ENCODE results near the gene MRGPRD.
A peak's percentile ranks its signal among the peaks of the same experiment; 100 is the strongest.

The MRGPRD gene

GRCh38 chr11:69010964-69011623, 30.3 kb upstream of the MRGPRD start:
- no peak overlapping the region for H3K4me3 Mint-ChIP-seq
- DNase-seq = peak; percentile 58
- no peaks in the 10 kb centered on the region for H3K36me3 Mint-ChIP-seq (ENCODE audit: low read depth)
- no peaks in the 10 kb centered on the region for H3K9me3 Mint-ChIP-seq
- H3K27me3 Mint-ChIP-seq = peaks cover 60% of the 10 kb centered on the region
- H3K4me1 Mint-ChIP-seq (ENCODE audit: low read depth) = peaks cover 2% of the 10 kb centered on the region
- no peak overlapping the region for H3K27ac Mint-ChIP-seq

GRCh38 chr11:69010361-69010891, 29.6 kb upstream of the MRGPRD start:
- no peaks in the 10 kb centered on the region for H3K36me3 Mint-ChIP-seq (ENCODE audit: low read depth)
- no peak overlapping the region for H3K4me3 Mint-ChIP-seq
- no peak overlapping the region for H3K27ac Mint-ChIP-seq
- H3K4me1 Mint-ChIP-seq (ENCODE audit: low read depth) = peaks cover 2% of the 10 kb centered on the region
- DNase-seq = no peak
- no peaks in the 10 kb centered on the region for H3K9me3 Mint-ChIP-seq
- peaks cover 65% of the 10 kb centered on the region for H3K27me3 Mint-ChIP-seq

- Mint-ChIP-seq H3K4me3 (no peak overlapping the region), H3K4me1 (ENCODE audit: low read depth) (peaks cover 2% of the 10 kb centered on the region), H3K36me3 (ENCODE audit: low read depth) (no peaks in the 10 kb centered on the region), H3K9me3 (no peaks in the 10 kb centered on the region), H3K27me3 (peaks cover 63% of the 10 kb centered on the region), H3K27ac (no peak overlapping the region)
- no peak for DNase-seq
These were observed 28.8 kb upstream of the MRGPRD start for GRCh38 chr11:69009441-69010211.

- Mint-ChIP-seq H3K9me3 (no peaks in the 10 kb centered on the region), H3K27me3 (peaks cover 55% of the 10 kb centered on the region), H3K4me3 (no peak overlapping the region), H3K4me1 (ENCODE audit: low read depth) (peaks cover 2% of the 10 kb centered on the region), H3K36me3 (ENCODE audit: low read depth) (no peaks in the 10 kb centered on the region), H3K27ac (no peak overlapping the region)
- no peak for DNase-seq
These were observed 28.1 kb upstream of the MRGPRD start for GRCh38 chr11:69008737-69009440.

GRCh38 chr11:69007975-69008381, 27.2 kb upstream of the MRGPRD start:
- H3K4me3 Mint-ChIP-seq = no peak overlapping the region
- no peak overlapping the region for H3K27ac Mint-ChIP-seq
- no peaks in the 10 kb centered on the region for H3K36me3 Mint-ChIP-seq (ENCODE audit: low read depth)
- peaks cover 2% of the 10 kb centered on the region for H3K4me1 Mint-ChIP-seq (ENCODE audit: low read depth)
- DNase-seq = no peak
- no peaks in the 10 kb centered on the region for H3K9me3 Mint-ChIP-seq
- H3K27me3 Mint-ChIP-seq = peaks cover 49% of the 10 kb centered on the region

GRCh38 chr11:69006816-69007215, 26.0 kb upstream of the MRGPRD start:
- Mint-ChIP-seq H3K36me3 (ENCODE audit: low read depth) (no peaks in the 10 kb centered on the region), H3K27ac (no peak overlapping the region), H3K9me3 (no peaks in the 10 kb centered on the region), H3K27me3 (peaks cover 38% of the 10 kb centered on the region), H3K4me3 (no peak overlapping the region), H3K4me1 (ENCODE audit: low read depth) (peaks cover 2% of the 10 kb centered on the region)
- no peak for DNase-seq

GRCh38 chr11:69005631-69006368, 25.0 kb upstream of the MRGPRD start:
- no peak for DNase-seq
- H3K27me3 Mint-ChIP-seq = peaks cover 32% of the 10 kb centered on the region
- H3K4me3 Mint-ChIP-seq = no peak overlapping the region
- H3K36me3 Mint-ChIP-seq (ENCODE audit: low read depth) = no peaks in the 10 kb centered on the region
- no peak overlapping the region for H3K27ac Mint-ChIP-seq
- H3K9me3 Mint-ChIP-seq = no peaks in the 10 kb centered on the region
- no peaks in the 10 kb centered on the region for H3K4me1 Mint-ChIP-seq (ENCODE audit: low read depth)

GRCh38 chr11:69005183-69005630, 24.4 kb upstream of the MRGPRD start:
- H3K4me1 Mint-ChIP-seq (ENCODE audit: low read depth) = no peaks in the 10 kb centered on the region
- DNase-seq = no peak
- no peak overlapping the region for H3K27ac Mint-ChIP-seq
- H3K36me3 Mint-ChIP-seq (ENCODE audit: low read depth) = no peaks in the 10 kb centered on the region
- no peak overlapping the region for H3K4me3 Mint-ChIP-seq
- H3K9me3 Mint-ChIP-seq = no peaks in the 10 kb centered on the region
- peaks cover 26% of the 10 kb centered on the region for H3K27me3 Mint-ChIP-seq

- H3K36me3 Mint-ChIP-seq (ENCODE audit: low read depth) = no peaks in the 10 kb centered on the region
- no peak for DNase-seq
- no peak overlapping the region for H3K27ac Mint-ChIP-seq
- no peaks in the 10 kb centered on the region for H3K4me1 Mint-ChIP-seq (ENCODE audit: low read depth)
- no peaks in the 10 kb centered on the region for H3K9me3 Mint-ChIP-seq
- peaks cover 21% of the 10 kb centered on the region for H3K27me3 Mint-ChIP-seq
- H3K4me3 Mint-ChIP-seq = no peak overlapping the region
These were observed 23.8 kb upstream of the MRGPRD start for GRCh38 chr11:69004411-69005182.

GRCh38 chr11:69003866-69004367, 23.1 kb upstream of the MRGPRD start:
- no peaks in the 10 kb centered on the region for H3K9me3 Mint-ChIP-seq
- no peaks in the 10 kb centered on the region for H3K36me3 Mint-ChIP-seq (ENCODE audit: low read depth)
- no peak for DNase-seq
- no peak overlapping the region for H3K27ac Mint-ChIP-seq
- peaks cover 15% of the 10 kb centered on the region for H3K27me3 Mint-ChIP-seq
- H3K4me1 Mint-ChIP-seq (ENCODE audit: low read depth) = no peaks in the 10 kb centered on the region
- no peak overlapping the region for H3K4me3 Mint-ChIP-seq

GRCh38 chr11:69003301-69003865, 22.6 kb upstream of the MRGPRD start:
- H3K27ac Mint-ChIP-seq = no peak overlapping the region
- no peak for DNase-seq
- peaks cover 15% of the 10 kb centered on the region for H3K27me3 Mint-ChIP-seq
- no peaks in the 10 kb centered on the region for H3K4me1 Mint-ChIP-seq (ENCODE audit: low read depth)
- H3K9me3 Mint-ChIP-seq = no peaks in the 10 kb centered on the region
- H3K36me3 Mint-ChIP-seq (ENCODE audit: low read depth) = no peaks in the 10 kb centered on the region
- H3K4me3 Mint-ChIP-seq = no peak overlapping the region

GRCh38 chr11:69002570-69003231, 21.9 kb upstream of the MRGPRD start:
- Mint-ChIP-seq H3K9me3 (no peaks in the 10 kb centered on the region), H3K27me3 (peaks cover 9% of the 10 kb centered on the region), H3K36me3 (ENCODE audit: low read depth) (no peaks in the 10 kb centered on the region), H3K4me3 (no peak overlapping the region), H3K27ac (no peak overlapping the region), H3K4me1 (ENCODE audit: low read depth) (no peaks in the 10 kb centered on the region)
- no peak for DNase-seq

GRCh38 chr11:69002110-69002569, 21.4 kb upstream of the MRGPRD start:
- no peak for DNase-seq
- Mint-ChIP-seq H3K36me3 (ENCODE audit: low read depth) (no peaks in the 10 kb centered on the region), H3K27ac (no peak overlapping the region), H3K4me1 (ENCODE audit: low read depth) (no peaks in the 10 kb centered on the region), H3K27me3 (peaks cover 9% of the 10 kb centered on the region), H3K9me3 (no peaks in the 10 kb centered on the region), H3K4me3 (no peak overlapping the region)
